HG03103 (cell line): ENCODE data around the gene ALKBH1.
"Not testable (repeated sequence)": the region's sequence is repeated elsewhere in the genome, so short reads cannot be mapped to it uniquely, and the experiment has no call there.

ENCODE experiments used
- ATAC-seq: cut with Tn5 transposase; IDR thresholded peaks from one replicate; pipeline ENCODE4 v1.9.1; 2021; ENCODE audit warnings: low read depth; ENCODE audit not compliant: unreplicated experiment

ALKBH1 gene

GRCh38 chr14:77674931-77675330 lies 32.9 kb downstream of the ALKBH1 start:
- no peak for ATAC-seq

DNA sequence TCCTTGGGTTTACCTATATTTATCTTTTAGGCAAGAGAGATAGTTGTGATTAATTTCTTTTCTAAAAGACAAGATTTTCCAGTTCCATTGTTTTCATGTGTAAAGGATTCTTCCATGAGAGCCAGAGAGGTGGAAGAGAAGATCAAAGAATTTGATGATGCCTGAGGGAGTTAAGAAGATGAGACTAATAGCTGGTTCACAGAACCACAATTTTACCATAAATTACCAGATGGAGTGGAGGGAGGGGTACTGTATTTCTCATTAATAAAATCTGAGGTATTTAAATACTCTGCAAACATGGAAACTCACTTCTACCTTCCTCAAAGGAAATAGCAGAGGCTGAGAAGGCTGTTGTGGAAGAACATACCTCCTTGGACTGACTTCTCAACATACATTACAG lies 34.6 kb downstream of the ALKBH1 start:
- ATAC-seq: no peak

DNA sequence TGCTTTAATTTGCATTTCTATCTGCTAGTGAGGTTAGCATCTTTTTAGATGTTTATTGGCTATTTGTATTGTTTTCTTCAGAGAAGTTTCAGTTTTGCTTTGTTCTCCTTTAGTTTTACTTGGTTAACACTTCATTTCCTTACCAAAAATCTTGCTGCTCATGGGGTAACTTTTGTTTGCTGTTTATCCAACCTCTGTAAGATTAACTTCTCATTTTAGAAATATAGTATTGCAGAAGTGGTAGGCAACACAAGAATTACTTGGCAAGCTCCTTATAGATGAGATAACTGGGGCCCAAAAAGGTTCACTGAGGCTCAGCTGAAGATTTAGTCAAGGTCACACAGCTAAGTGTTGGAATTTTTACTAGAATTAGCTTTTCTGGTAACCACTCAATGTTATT lies 40.5 kb downstream of the ALKBH1 start:
- ATAC-seq: no peak

- no peak for ATAC-seq
Observed at GRCh38 chr14:77663293-77663692, 44.5 kb downstream of the ALKBH1 start.

GRCh38 chr14:77661562-77661961 lies 46.3 kb downstream of the ALKBH1 start:
- ATAC-seq: not testable (repeated sequence)

DNA sequence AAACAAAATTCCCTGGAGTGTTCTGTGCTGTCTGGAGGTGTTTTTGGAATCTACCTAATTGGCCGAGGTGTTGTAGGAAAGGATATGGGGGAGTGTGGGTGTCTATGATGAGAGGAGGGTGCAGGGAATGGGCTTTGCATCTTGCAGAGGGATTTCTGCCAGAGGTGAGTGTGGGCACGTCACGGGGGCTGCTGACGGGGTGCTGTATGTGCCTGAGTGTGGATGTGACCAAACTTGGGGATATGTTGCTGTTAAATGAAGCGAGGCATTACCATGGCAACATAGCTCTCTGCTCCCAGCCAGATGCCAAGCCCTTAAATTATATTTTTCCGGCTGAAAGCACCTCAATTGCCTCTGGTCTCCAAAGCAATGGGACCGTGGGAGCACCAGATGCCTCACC lies 47.1 kb downstream of the ALKBH1 start:
- ATAC-seq: no peak

DNA sequence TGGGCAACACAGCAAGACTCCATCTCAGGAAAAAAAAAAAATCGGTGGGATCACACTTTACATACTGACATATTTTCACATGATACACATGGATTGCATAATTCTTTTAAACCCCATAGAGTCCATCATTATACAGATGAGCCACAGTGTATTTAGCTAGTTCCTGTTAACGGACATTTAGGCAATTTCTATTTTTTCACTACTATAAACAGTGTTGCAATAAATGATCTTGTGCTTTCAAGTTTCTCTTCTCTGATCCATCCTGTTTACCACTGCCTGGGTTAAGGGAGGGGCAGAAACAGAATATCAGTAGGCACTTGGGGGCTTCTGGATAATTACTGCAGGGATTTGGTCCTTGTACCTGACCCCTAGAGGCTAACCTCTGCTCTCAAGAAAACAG lies 48.0 kb downstream of the ALKBH1 start:
- no peak for ATAC-seq

DNA sequence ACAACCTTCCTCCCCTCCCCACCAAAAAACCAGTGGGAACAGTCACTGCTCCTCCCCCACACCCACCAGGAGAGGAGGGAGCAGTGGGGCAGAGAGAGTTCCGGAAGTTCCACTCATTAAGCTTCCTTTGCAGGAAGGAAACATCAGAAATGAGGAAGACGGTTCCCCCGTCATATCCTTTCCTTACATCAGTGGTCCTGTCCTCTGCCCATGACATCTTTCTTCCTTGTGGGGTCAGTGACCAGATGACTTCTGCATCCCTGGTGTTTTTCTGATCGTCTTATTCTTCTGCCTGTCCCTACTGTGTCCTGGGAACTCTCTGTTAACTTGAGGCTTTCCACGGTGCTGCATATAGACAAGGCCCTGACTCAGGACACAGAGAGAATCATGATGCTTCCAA lies 50.5 kb downstream of the ALKBH1 start:
- ATAC-seq: no peak

GRCh38 chr14:77654001-77654441 lies 53.8 kb downstream of the ALKBH1 start:
- no peak for ATAC-seq

DNA sequence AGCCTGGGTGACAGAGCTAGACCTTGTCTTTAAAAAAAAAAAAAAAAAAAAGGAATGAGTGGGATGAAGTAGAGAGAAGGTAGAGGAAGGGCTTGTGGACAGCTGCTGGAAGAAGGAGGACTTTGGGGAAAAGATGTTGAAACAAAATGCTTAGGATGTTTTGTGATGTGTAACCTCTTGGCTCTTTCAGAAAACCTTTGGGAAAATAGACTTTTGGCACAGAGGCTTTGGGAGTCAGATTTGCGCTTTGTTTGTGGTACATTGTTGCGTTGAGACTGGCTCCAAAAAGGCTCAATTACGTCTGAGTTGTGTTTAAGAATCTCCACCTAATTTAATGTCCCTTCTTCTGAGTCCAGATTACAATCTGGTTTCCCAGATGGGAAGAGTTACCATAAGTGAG lies 58.5 kb downstream of the ALKBH1 start:
- no peak for ATAC-seq

DNA sequence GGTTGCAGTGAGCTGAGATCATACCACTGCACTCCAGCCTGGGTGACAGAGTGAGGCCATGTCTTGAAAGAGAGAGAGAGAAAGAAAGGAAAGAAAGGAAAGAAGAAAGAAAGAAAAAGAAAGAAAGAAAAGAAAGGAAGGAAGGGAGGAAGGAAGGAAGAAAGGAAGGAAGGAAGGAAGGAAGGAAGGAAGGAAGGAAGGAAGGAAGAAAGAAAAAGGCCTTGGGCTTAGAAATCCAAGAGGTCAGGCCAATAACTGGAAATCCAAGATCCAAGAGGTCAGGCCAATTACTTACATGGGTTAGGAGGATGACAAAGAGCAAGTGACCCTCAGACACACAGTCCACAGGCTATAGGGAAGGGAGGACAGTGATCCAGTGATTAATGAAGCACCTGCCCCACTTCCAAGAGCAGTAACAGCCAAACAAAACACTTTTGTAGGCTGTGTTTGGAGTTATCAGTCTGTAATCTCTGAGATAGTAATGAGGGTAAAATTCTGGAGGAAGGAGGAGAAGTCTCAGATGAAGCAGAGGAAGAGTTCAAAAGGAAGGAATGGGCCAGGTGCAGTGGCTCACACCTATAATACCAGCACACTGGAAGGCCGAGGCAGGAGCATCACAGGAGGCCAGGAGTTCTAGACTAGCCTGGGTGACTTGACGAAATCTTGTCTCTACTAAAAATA lies 59.2 kb downstream of the ALKBH1 start:
- ATAC-seq: no peak

DNA sequence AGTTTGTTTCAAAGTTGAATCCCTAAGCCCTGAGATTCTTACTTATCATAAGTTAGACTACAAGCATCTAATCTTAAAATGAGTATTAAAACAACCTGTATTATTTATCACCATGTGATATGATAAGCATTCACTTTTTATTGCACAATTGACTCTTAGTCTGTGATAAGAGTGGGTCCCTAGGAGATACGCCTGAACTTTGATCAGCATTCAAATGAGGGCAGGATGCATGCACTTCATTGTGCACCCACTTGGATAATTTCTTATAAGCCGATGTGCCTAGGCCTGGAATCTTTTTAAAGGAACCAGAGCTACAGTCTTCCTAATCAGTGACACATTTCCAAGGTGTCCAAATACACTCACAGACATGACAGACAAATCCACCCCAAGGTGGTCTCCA lies 60.0 kb downstream of the ALKBH1 start:
- no peak for ATAC-seq

- ATAC-seq: no peak
Observed at GRCh38 chr14:77646907-77647306, 60.9 kb downstream of the ALKBH1 start.

- ATAC-seq: no peak
Observed at GRCh38 chr14:77645520-77646230, 62.1 kb downstream of the ALKBH1 start.

- no peak for ATAC-seq
Observed at GRCh38 chr14:77642407-77642806, 65.4 kb downstream of the ALKBH1 start.

DNA sequence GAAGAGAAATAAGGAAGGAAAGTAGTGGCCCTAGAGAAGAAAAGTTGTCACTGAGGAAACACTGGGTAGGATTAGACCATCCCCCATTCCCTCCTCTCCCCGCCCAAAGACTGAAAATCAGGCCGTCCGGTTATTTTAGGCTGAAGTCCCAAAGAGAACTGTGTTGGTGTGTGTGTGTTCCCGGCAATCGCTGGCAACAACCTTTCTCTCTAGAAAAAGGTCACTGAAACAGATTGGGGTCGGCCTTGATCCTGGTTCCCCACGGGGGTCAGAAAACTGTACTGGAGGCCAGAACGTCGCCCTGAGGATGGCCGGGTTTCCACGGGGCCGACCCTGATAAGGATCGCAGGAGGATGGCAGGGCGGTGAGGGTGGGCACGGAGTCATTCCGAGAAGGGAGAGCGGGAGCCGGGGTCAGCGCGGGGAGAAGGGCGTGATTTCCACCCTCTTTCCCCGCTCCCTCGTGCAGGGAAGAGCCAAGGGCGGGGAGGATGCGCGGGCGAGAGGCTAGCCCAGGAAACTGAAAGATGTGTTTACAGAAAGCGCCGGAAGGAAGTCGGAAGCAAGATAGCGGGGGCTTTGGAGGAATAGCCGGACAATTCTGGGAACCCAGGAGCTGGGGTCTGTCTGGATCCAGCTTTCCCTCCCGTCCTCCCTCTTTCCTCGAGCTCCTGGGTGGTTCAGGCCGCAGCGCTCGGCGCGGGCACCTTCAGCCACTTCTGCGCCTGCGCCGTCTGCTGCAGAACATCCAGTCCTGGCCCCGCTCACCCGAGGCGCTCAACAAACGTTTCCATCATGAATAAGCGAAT lies 66.1 kb downstream of the ALKBH1 start:
- peak; percentile 51 for ATAC-seq

GRCh38 chr14:77640756-77641533 lies 66.9 kb downstream of the ALKBH1 start:
- peak; percentile 23 for ATAC-seq

DNA sequence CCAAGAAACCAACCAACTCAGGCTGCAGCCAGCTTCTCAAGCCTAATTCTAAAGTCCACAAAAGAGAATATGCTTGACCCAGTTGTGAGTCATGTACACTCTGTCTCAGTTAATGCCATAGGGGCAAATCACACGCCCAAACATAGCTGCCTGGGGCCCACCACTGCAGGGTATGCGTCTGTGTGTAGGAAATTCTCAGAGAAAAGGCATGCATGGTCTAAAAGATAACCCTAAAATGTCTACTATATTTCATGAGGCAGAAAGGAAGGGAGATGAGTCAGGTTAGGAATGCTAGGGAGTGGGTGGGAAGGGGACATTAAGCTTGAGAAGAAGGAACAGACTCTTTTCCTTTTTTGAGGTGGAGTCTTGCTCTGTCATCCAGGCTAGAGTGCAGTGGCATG lies 69.1 kb downstream of the ALKBH1 start:
- no peak for ATAC-seq

GRCh38 chr14:77635869-77636268 lies 72.0 kb downstream of the ALKBH1 start:
- not testable (repeated sequence) for ATAC-seq

DNA sequence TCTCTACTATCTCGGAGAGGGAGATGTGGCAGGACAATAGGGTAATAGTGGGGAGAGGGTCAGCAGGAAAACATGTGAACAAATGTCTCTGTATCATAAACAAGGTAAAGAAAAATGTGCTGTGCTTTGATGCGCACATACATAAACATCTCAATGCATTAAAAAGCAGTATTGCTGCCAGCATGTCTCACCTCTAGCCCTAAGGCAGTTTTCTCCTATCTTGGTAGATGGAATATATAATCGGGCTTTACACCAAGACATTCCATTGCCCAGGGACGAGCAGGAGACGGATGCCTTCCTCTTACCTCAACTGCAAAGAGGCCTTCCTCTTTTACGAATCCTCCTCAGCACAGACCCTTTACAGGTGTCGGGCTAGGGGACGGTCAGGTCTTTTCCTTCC lies 72.4 kb downstream of the ALKBH1 start:
- ATAC-seq: not testable (repeated sequence)

GRCh38 chr14:77630111-77630510 lies 77.7 kb downstream of the ALKBH1 start:
- ATAC-seq: no peak
